Body of pancreas (tissue), 4 donors: ENCODE results near the gene FIZ1.

Experiments used
- CTCF ChIP-seq, 7 experiments: fragments of 450-650 bp in 4 of 7; fragments of 200-600 bp in 3 of 7; sonication (generic) in 3 of 7; IDR thresholded peaks; one replicate each; pipeline ENCODE4 v1.5.1; 2016 to 2019; ENCODE audit warnings: antibody characterized with exemption in 7 of 7
- POLR2A ChIP-seq, 3 donors: fragments of 450-650 bp; IDR thresholded peaks; one replicate each; pipeline ENCODE4 v1.6.1; 2016; ENCODE audit warnings: antibody characterized with exemption in 3 of 3, mild to moderate bottlenecking in 2 of 3

GRCh38 chr19:55635856-55636440 is 36.6 kb upstream of the FIZ1 start:
- TF ChIP-seq CTCF (IDR thresholded peaks at IDR 0.05) (no peak), POLR2A (IDR thresholded peaks at IDR 0.05) (no peak)
